IMR-90 (cell line): Measurements from ENCODE around the gene SNRPD2. TPM values are rescaled to one million over a fixed set of nuclear protein-coding genes. Genes with fewer than 3 reads are reported as not detected.

Experiments
- ATAC-seq: fragments of 200-7000 bp; cut with Tn5 transposase; 2 replicates; pipeline ENCODE4 v1.9.1; 2020; ENCODE audit warnings: low read depth, mild to moderate bottlenecking, moderate library complexity
- BruUV-seq: library from RNA; stranded (reverse); fragments of 400-500 nt; replicated peaks from 2 replicates; lab custom pipeline; 2021; lab: Mats Ljungman, UMichigan
- CTCF ChIA-PET: fragments of 300-600 bp; formaldehyde crosslinking; extraction: SDS; loops from one replicate; lab custom pipeline; 2021; ENCODE audit warnings: antibody characterized with exemption; lab: Yijun Ruan, JAX
- POLR2A ChIA-PET: fragments of 300-600 bp; sonication (Branson Sonifier 250); formaldehyde crosslinking; loops from one replicate; lab custom pipeline; 2022; ENCODE audit warnings: antibody characterized with exemption; ENCODE audit not compliant: unreplicated experiment; lab: Charles Lee
- DNase-seq: peaks from one replicate; pipeline ENCODE4 v3.0.0; 2013
- H2AFZ ChIP-seq: replicated peaks from 2 replicates; pipeline ENCODE3; 2013; ENCODE audit warnings: low read length, mild to moderate bottlenecking; ENCODE audit not compliant: poor library complexity
- H2AK5ac ChIP-seq: 2 replicates; pipeline ENCODE4 v1.6.1; 2013; ENCODE audit warnings: low read depth, low read length, inconsistent platforms
- H2AK9ac ChIP-seq: replicated peaks from 2 replicates; pipeline ENCODE3; 2013; ENCODE audit warnings: mild to moderate bottlenecking, low read depth, low read length, moderate library complexity; ENCODE audit not compliant: poor library complexity
- H2BK120ac ChIP-seq: 2 replicates; pipeline ENCODE4 v1.6.1; 2013; ENCODE audit warnings: low read depth, low read length, inconsistent platforms
- H2BK15ac ChIP-seq: 3 replicates; pipeline ENCODE4 v1.6.1; 2013; ENCODE audit warnings: low read depth, low read length, inconsistent platforms
- H2BK20ac ChIP-seq: 2 replicates; pipeline ENCODE4 v1.6.1; 2013; ENCODE audit warnings: low read depth, mild to moderate bottlenecking, inconsistent platforms, low read length, moderate library complexity
- H2BK5ac ChIP-seq: 2 replicates; pipeline ENCODE4 v1.6.1; 2013; ENCODE audit warnings: mild to moderate bottlenecking, low read depth, low read length, inconsistent platforms; ENCODE audit not compliant: poor library complexity, severe bottlenecking
- H3K14ac ChIP-seq: replicated peaks from 2 replicates; pipeline ENCODE4 v1.6.1; 2013; ENCODE audit warnings: low read depth, low read length, inconsistent platforms
- H3K18ac ChIP-seq: 2 replicates; pipeline ENCODE4 v1.6.1; 2013; ENCODE audit warnings: low read depth, low read length, control low read depth
- H3K23ac ChIP-seq: 2 replicates; pipeline ENCODE4 v1.6.1; 2013; ENCODE audit warnings: low read depth, low read length, inconsistent platforms
- H3K27ac ChIP-seq: 2 replicates; pipeline ENCODE4 v1.5.1; 2013; ENCODE audit warnings: mild to moderate bottlenecking, control low read depth, low read length; ENCODE audit not compliant: insufficient read depth
- H3K27me3 ChIP-seq: 2 replicates; pipeline ENCODE4 v1.6.1; 2013; ENCODE audit warnings: low read length; ENCODE audit not compliant: control insufficient read depth, insufficient read depth
- H3K36me3 ChIP-seq: 2 replicates; pipeline ENCODE4 v1.6.1; 2013; ENCODE audit warnings: low read length, mixed read lengths; ENCODE audit not compliant: control insufficient read depth, insufficient read depth
- H3K4ac ChIP-seq: 2 replicates; pipeline ENCODE4 v1.6.1; 2013; ENCODE audit warnings: low read depth, low read length, inconsistent platforms
- H3K4me1 ChIP-seq: 2 replicates; pipeline ENCODE4 v1.6.1; 2013; ENCODE audit warnings: low read length, mixed read lengths; ENCODE audit not compliant: control insufficient read depth, insufficient read depth
- H3K4me2 ChIP-seq: 2 replicates; pipeline ENCODE4 v1.6.1; 2013; ENCODE audit warnings: low read depth, mild to moderate bottlenecking, control low read depth, low read length, moderate library complexity
- H3K4me3 ChIP-seq: 2 replicates; pipeline ENCODE4 v1.5.1; 2013; ENCODE audit warnings: low read depth, mild to moderate bottlenecking, control low read depth, low read length, moderate library complexity; ENCODE audit not compliant: insufficient read depth
- H3K56ac ChIP-seq: 2 replicates; pipeline ENCODE4 v1.6.1; 2013; ENCODE audit warnings: low read length, inconsistent platforms; ENCODE audit not compliant: insufficient read depth; ENCODE audit errors: extremely low read depth
- H3K79me1 ChIP-seq, 2 experiments: 2 replicates each; pipeline ENCODE4 v1.6.1; 2013; ENCODE audit warnings: low read length in 2 of 2, inconsistent platforms in 1 of 2, low read depth in 1 of 2
- H3K9ac ChIP-seq: 2 replicates; pipeline ENCODE4 v1.6.1; 2013; ENCODE audit warnings: low read depth, low read length, control low read depth
- H3K9me1 ChIP-seq: 2 replicates; pipeline ENCODE4 v1.6.1; 2013; ENCODE audit warnings: low read length, inconsistent platforms; ENCODE audit not compliant: insufficient read depth
- H3K9me3 ChIP-seq: 2 replicates; pipeline ENCODE4 v1.6.1; 2013; ENCODE audit warnings: low read length; ENCODE audit not compliant: control insufficient read depth, insufficient read depth
- H4K20me1 ChIP-seq: 2 replicates; pipeline ENCODE4 v1.6.1; 2013; ENCODE audit warnings: low read length, inconsistent platforms; ENCODE audit not compliant: insufficient read depth
- H4K5ac ChIP-seq: 2 replicates; pipeline ENCODE4 v1.6.1; 2013; ENCODE audit warnings: mild to moderate bottlenecking, low read depth, low read length, control low read depth
- H4K8ac ChIP-seq, 2 experiments: 2 replicates each; pipeline ENCODE4 v1.6.1; 2013; ENCODE audit warnings: low read depth in 2 of 2, low read length in 2 of 2, control low read depth in 1 of 2, inconsistent platforms in 1 of 2
- H4K91ac ChIP-seq: 2 replicates; pipeline ENCODE4 v1.6.1; 2013; ENCODE audit warnings: low read depth, low read length, inconsistent platforms; ENCODE audit not compliant: insufficient read depth
- CEBPB ChIP-seq: IDR thresholded peaks from 2 replicates; pipeline ENCODE4 v1.6.1; 2012; ENCODE audit warnings: low read depth, low read length, improper control_type of control experiment
- MAFK ChIP-seq: IDR thresholded peaks from 2 replicates; pipeline ENCODE4 v1.6.1; 2012; ENCODE audit warnings: low read depth, low read length, improper control_type of control experiment
- NFE2L2 ChIP-seq: fragments of 150-350 bp; IDR thresholded peaks from 2 replicates; pipeline ENCODE4 v1.6.1; 2016; ENCODE audit warnings: low read depth, mild to moderate bottlenecking, low read length
- RFX5 ChIP-seq: IDR thresholded peaks from 2 replicates; pipeline ENCODE4 v1.8.0; 2012; ENCODE audit warnings: low read depth, mild to moderate bottlenecking, low read length, moderate library complexity
- WGBS, 2 experiments: methylation state at CpG; one replicate each; pipeline versions ENCODE4 v1.1.5 to v1.1.7; 2013; ENCODE audit warnings: missing lambda C conversion rate in 2 of 2; ENCODE audit not compliant: insufficient read length in 1 of 2; ENCODE audit errors: extremely low coverage in 2 of 2; 5-methylcytosine and 5-hydroxymethylcytosine counted together
- dilution Hi-C: fragments of 300-500 bp; cut with HindIII; formaldehyde crosslinking; loops from one replicate; pipeline ENCODE4 v1.14.3; 2018; ENCODE audit warnings: low sequenced_read_pairs; ENCODE audit not compliant: unreplicated experiment
- in situ Hi-C: fragments of 300-500 bp; cut with MboI; formaldehyde crosslinking; loops from 3 replicates; pipeline ENCODE4 v1.14.3; 2019; ENCODE audit warnings: low sequenced_read_pairs, inconsistent platforms, mixed read lengths
- intact Hi-C: fragments of 100-400 bp; cut with micrococcal nuclease; formaldehyde crosslinking; loops from 2 replicates; pipeline ENCODE4 v1.10.0; 2022
- polyA plus RNA-seq, 3 experiments: library from polyadenylated mRNA; depleted of rRNA; stranded (reverse); fragments of >200 nt; gene quantifications; 2 replicates each; pipeline ENCODE4 v1.2.3, GENCODE V29; 2012; ENCODE audit warnings: low replicate concordance in 1 of 3
- total RNA-seq: library from RNA; depleted of rRNA; stranded (reverse); fragments of >200 nt; gene quantifications from 2 replicates; pipeline ENCODE4 v1.2.3, GENCODE V29; 2012
- TF ChIP-seq, protein P1 (sequence below): fragments of 150-350 bp; IDR thresholded peaks from 2 replicates; pipeline ENCODE4 v1.6.1; 2016; ENCODE audit warnings: low read depth, mild to moderate bottlenecking, low read length, moderate library complexity, borderline replicate concordance

SNRPD2 gene
- total and polyA plus RNA-seq, 2 of the 4 experiments (the other 2 are of a cell fraction): 587 to 877 TPM

DNA sequence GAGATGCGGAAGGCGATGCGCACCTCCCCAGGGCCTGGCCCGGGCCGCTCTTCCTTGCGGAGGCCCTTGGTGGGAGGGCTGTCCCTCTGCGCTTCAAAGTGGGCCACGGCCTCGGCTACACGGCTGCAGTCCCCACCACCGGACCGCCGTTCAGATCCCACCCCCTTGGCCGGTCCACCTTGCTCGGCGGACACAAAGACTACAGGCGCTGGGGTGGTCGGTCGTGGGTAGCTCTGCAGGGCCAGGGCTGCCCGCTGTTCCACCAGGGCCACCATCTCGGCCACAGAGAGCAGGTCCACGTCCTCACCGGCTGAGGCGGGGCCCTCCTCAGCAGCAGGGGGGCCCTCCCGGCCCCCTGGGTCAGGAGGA, 20.9 kb upstream of the SNRPD2 start:
- DNase-seq (no peak), ATAC-seq (no peak)
- Histone ChIP-seq H2BK5ac (no peak overlapping the region), H3K23ac (no peak overlapping the region), H3K27ac (no peak overlapping the region), H4K91ac (no peak overlapping the region), H3K4me1 (peaks cover 2% of the 10 kb centered on the region; the same call in 1 of the 2 replicates), H3K4me2 (no peak overlapping the region), H3K18ac (no peak overlapping the region), H3K4me3 (no peak overlapping the region), H4K20me1 (no peaks in the 10 kb centered on the region), H2AFZ (no peak overlapping the region), H2AK5ac (no peak overlapping the region), H3K4ac (no peak overlapping the region), H3K36me3 (peaks cover 20% of the 10 kb centered on the region), H4K5ac (no peak overlapping the region), H3K9ac (no peak overlapping the region), H3K9me3 (no peaks in the 10 kb centered on the region), H3K27me3 (no peaks in the 10 kb centered on the region), H3K14ac (no peak overlapping the region), H2BK120ac (no peak overlapping the region), H3K9me1 (no peaks in the 10 kb centered on the region), H2BK15ac (no peak overlapping the region), H3K56ac (no peak overlapping the region), H2BK20ac (no peak overlapping the region), H4K8ac (no peak overlapping the region), H2AK9ac (no peak overlapping the region), H3K79me1 (peaks cover 27 to 61% of the 10 kb centered on the region in 2 experiments)
- POLR2A ChIA-PET: no interaction called here
- dilution Hi-C loops: no loop called here
- 97% methylated on average over 14 of the region's 25 CpGs; no CpG with 5 or more reads in 1 of the 2 experiments for WGBS, 2 experiments
- intact Hi-C loops: no loop called here
- CTCF ChIA-PET: no interaction called here
- no peak for TF ChIP-seq CEBPB
- no peak for TF ChIP-seq MAFK
- TF ChIP-seq RFX5: no peak
- TF ChIP-seq NFE2L2: no peak
- TF ChIP-seq, protein P1, sequence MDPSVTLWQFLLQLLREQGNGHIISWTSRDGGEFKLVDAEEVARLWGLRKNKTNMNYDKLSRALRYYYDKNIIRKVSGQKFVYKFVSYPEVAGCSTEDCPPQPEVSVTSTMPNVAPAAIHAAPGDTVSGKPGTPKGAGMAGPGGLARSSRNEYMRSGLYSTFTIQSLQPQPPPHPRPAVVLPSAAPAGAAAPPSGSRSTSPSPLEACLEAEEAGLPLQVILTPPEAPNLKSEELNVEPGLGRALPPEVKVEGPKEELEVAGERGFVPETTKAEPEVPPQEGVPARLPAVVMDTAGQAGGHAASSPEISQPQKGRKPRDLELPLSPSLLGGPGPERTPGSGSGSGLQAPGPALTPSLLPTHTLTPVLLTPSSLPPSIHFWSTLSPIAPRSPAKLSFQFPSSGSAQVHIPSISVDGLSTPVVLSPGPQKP: no peak
- in situ Hi-C loops: no loop called here
- no TSS peak for BruUV-seq
